ENCODE measurements around the gene TMC6. TPM values are rescaled to one million over a fixed set of nuclear protein-coding genes. Genes with fewer than 3 reads are reported as not detected.

Gene TMC6
- total RNA-seq, 1 experiment from 2014 or later: 22.9 TPM

- DNase-seq (ENCODE audit: low spot score): no peak
- BruUV-seq (replicated peaks): no TSS peak
- H3K36me3 ChIP-seq (ENCODE audit: insufficient read depth, low read length, poor library complexity, severe bottlenecking): peaks cover 12% of the 10 kb centered on the region
- intact Hi-C loops (cut with micrococcal nuclease; ENCODE audit: unreplicated experiment): no loop called here
- H3K27me3 ChIP-seq (replicated peaks; ENCODE audit: insufficient read depth, low read depth, low read length, poor library complexity): no peaks in the 10 kb centered on the region
- H3K9me3 ChIP-seq (ENCODE audit: low read depth, low read length, poor library complexity, severe bottlenecking): no peaks in the 10 kb centered on the region
- ChIA-PET POLR2A (ENCODE audit: low non-redundant PET) (interaction anchor here (0.6 kb wide), 1 partner anchor 551 kb away, joined by 4 read pairs; no protein-coding TSS in a partner anchor), CTCF (no interaction called here)
- TF ChIP-seq CTCF (conservative IDR thresholded peaks at IDR 0.05; ENCODE audit: low read depth, low read length): no peak
- TF ChIP-seq EZH2 (IDR thresholded peaks at IDR 0.05; ENCODE audit: borderline replicate concordance, low read depth, low read length, poor library complexity, severe bottlenecking): no peak
- H3K4me1 ChIP-seq (ENCODE audit: insufficient read depth, low read length, poor library complexity, severe bottlenecking): no peaks in the 10 kb centered on the region
- H3K27ac ChIP-seq (ENCODE audit: low read depth, low read length, poor library complexity, severe bottlenecking): no peak overlapping the region
- no peak overlapping the region for H3K4me3 ChIP-seq (ENCODE audit: low read depth, low read length, poor library complexity, severe bottlenecking)
Measured at GRCh38 chr17:78105551-78105950, 23.0 kb downstream of the TMC6 start.

- DNase-seq (ENCODE audit: low spot score): no peak
- no TSS peak for BruUV-seq (replicated peaks)
- peaks cover 12% of the 10 kb centered on the region for H3K36me3 ChIP-seq (ENCODE audit: insufficient read depth, low read length, poor library complexity, severe bottlenecking)
- ChIA-PET CTCF (no interaction called here), POLR2A (ENCODE audit: low non-redundant PET) (interaction anchor here (0.6 kb wide), 1 partner anchor 550 kb away, joined by 4 read pairs; no protein-coding TSS in a partner anchor)
- intact Hi-C loops (cut with micrococcal nuclease; ENCODE audit: unreplicated experiment): no loop called here
- no peaks in the 10 kb centered on the region for H3K4me1 ChIP-seq (ENCODE audit: insufficient read depth, low read length, poor library complexity, severe bottlenecking)
- H3K27ac ChIP-seq (ENCODE audit: low read depth, low read length, poor library complexity, severe bottlenecking): no peak overlapping the region
- no peaks in the 10 kb centered on the region for H3K27me3 ChIP-seq (replicated peaks; ENCODE audit: insufficient read depth, low read depth, low read length, poor library complexity)
- no peaks in the 10 kb centered on the region for H3K9me3 ChIP-seq (ENCODE audit: low read depth, low read length, poor library complexity, severe bottlenecking)
- TF ChIP-seq CTCF (conservative IDR thresholded peaks at IDR 0.05; ENCODE audit: low read depth, low read length) (no peak), EZH2 (IDR thresholded peaks at IDR 0.05; ENCODE audit: borderline replicate concordance, low read depth, low read length, poor library complexity, severe bottlenecking) (no peak)
- no peak overlapping the region for H3K4me3 ChIP-seq (ENCODE audit: low read depth, low read length, poor library complexity, severe bottlenecking)
Measured at GRCh38 chr17:78105101-78105500, 23.5 kb downstream of the TMC6 start.

- intact Hi-C loops (cut with micrococcal nuclease; ENCODE audit: unreplicated experiment): no loop called here
- TF ChIP-seq EZH2 (IDR thresholded peaks at IDR 0.05; ENCODE audit: borderline replicate concordance, low read depth, low read length, poor library complexity, severe bottlenecking) (no peak), CTCF (conservative IDR thresholded peaks at IDR 0.05; ENCODE audit: low read depth, low read length) (no peak)
- Histone ChIP-seq H3K27me3 (replicated peaks; ENCODE audit: insufficient read depth, low read depth, low read length, poor library complexity) (no peaks in the 10 kb centered on the region), H3K9me3 (ENCODE audit: low read depth, low read length, poor library complexity, severe bottlenecking) (no peaks in the 10 kb centered on the region), H3K36me3 (ENCODE audit: insufficient read depth, low read length, poor library complexity, severe bottlenecking) (peaks cover 12% of the 10 kb centered on the region), H3K4me3 (ENCODE audit: low read depth, low read length, poor library complexity, severe bottlenecking) (no peak overlapping the region), H3K27ac (ENCODE audit: low read depth, low read length, poor library complexity, severe bottlenecking) (no peak overlapping the region), H3K4me1 (ENCODE audit: insufficient read depth, low read length, poor library complexity, severe bottlenecking) (no peaks in the 10 kb centered on the region)
- DNase-seq (ENCODE audit: low spot score): no peak
- CTCF ChIA-PET: no interaction called here
- BruUV-seq (replicated peaks): no TSS peak
- POLR2A ChIA-PET (ENCODE audit: low non-redundant PET): no interaction called here
Measured at GRCh38 chr17:78104540-78104941, 24.0 kb downstream of the TMC6 start.
